H1 (cell line): ENCODE data around the gene SHANK1. TPM values are rescaled to one million over a fixed set of nuclear protein-coding genes. Genes with fewer than 3 reads are reported as not detected.
"Not testable (repeated sequence)": the region's sequence is repeated elsewhere in the genome, so short reads cannot be mapped to it uniquely, and the experiment has no call there.

Experiments
- CTCF ChIA-PET: fragments of 300-600 bp; sonication (Branson Sonifier 250); formaldehyde crosslinking; loops from one replicate; lab custom pipeline; 2021; ENCODE audit not compliant: partially characterized antibody; lab: Charles Lee
- POLR2A ChIA-PET: fragments of 300-600 bp; sonication (Branson Sonifier 250); formaldehyde crosslinking; loops from one replicate; lab custom pipeline; 2021; ENCODE audit warnings: inconsistent platforms; ENCODE audit not compliant: partially characterized antibody; lab: Charles Lee
- DNase-seq, 2 experiments: peaks; one replicate each; pipeline versions ENCODE4 v3.0.0 to v3.0.0-alpha.2; 2010 to 2022; ENCODE audit warnings: low spot score in 2 of 2, low read depth in 1 of 2, mixed read lengths in 1 of 2
- FAIRE-seq: peaks from 2 replicates; lab custom pipeline; 2011; peaks lifted over from hg19 to GRCh38; lab: Jason Lieb, UNC
- H2AFZ ChIP-seq: 2 replicates; pipeline ENCODE4 v1.8.1; 2012; ENCODE audit warnings: low read length, inconsistent platforms
- H2AK5ac ChIP-seq: 2 replicates; pipeline ENCODE4 v1.6.1; 2013; ENCODE audit warnings: low read depth, low read length
- H2BK120ac ChIP-seq: replicated peaks from 2 replicates; pipeline ENCODE3; 2013; ENCODE audit warnings: low read depth, low read length, inconsistent platforms
- H2BK12ac ChIP-seq: 2 replicates; pipeline ENCODE4 v1.6.1; 2013; ENCODE audit warnings: low read depth, low read length
- H2BK15ac ChIP-seq: 2 replicates; pipeline ENCODE4 v1.6.1; 2013; ENCODE audit warnings: low read length
- H2BK20ac ChIP-seq: 2 replicates; pipeline ENCODE4 v1.6.1; 2013; ENCODE audit warnings: low read length
- H2BK5ac ChIP-seq: 2 replicates; pipeline ENCODE4 v1.6.1; 2013; ENCODE audit warnings: low read depth, low read length
- H3K14ac ChIP-seq: 2 replicates; pipeline ENCODE4 v1.6.1; 2013; ENCODE audit warnings: inconsistent platforms; ENCODE audit not compliant: insufficient read length
- H3K18ac ChIP-seq: 2 replicates; pipeline ENCODE4 v1.6.1; 2013; ENCODE audit warnings: low read length; ENCODE audit errors: extremely low read depth
- H3K23ac ChIP-seq: 2 replicates; pipeline ENCODE4 v1.6.1; 2013; ENCODE audit warnings: inconsistent platforms; ENCODE audit not compliant: insufficient read length
- H3K23me2 ChIP-seq: 2 replicates; pipeline ENCODE4 v1.6.1; 2013; ENCODE audit warnings: low read depth, low read length
- H3K27ac ChIP-seq: 2 replicates; pipeline ENCODE4 v1.6.1; 2011; ENCODE audit warnings: low read depth, low read length, inconsistent platforms
- H3K27me3 ChIP-seq, 4 experiments: replicated peaks in 1 of 4; 1 replicate in 1 of 4; 2 replicates in 3 of 4; pipeline versions ENCODE4 v1.6.1 to v1.8.1; 2011 to 2013; ENCODE audit warnings: low read length in 3 of 4, mild to moderate bottlenecking in 3 of 4, inconsistent platforms in 2 of 4, mixed read lengths in 2 of 4, moderate library complexity in 1 of 4; ENCODE audit not compliant: control insufficient read depth in 3 of 4, insufficient read depth in 3 of 4; ENCODE audit errors: extremely low read depth in 1 of 4
- H3K36me3 ChIP-seq, 4 experiments: 2 replicates each; pipeline versions ENCODE4 v1.6.1 to v1.8.1; 2011 to 2013; ENCODE audit warnings: mild to moderate bottlenecking in 4 of 4, low read length in 3 of 4, moderate library complexity in 2 of 4, control low read depth in 1 of 4, inconsistent platforms in 1 of 4; ENCODE audit not compliant: insufficient read depth in 4 of 4, control insufficient read depth in 2 of 4
- H3K4ac ChIP-seq: replicated peaks from 2 replicates; pipeline ENCODE3; 2013; ENCODE audit warnings: low read length, low read depth, mixed read lengths, inconsistent platforms; ENCODE audit not compliant: insufficient read length
- H3K4me1 ChIP-seq, 4 experiments: replicated peaks in 1 of 4; 1 replicate in 1 of 4; 2 replicates in 3 of 4; pipeline versions ENCODE4 v1.6.1 to v1.8.1; 2011 to 2013; ENCODE audit warnings: low read length in 3 of 4, inconsistent platforms in 2 of 4, mixed read lengths in 1 of 4; ENCODE audit not compliant: insufficient read depth in 4 of 4, control insufficient read depth in 3 of 4
- H3K4me2 ChIP-seq, 2 experiments: 2 replicates each; pipeline versions ENCODE4 v1.6.1 to v1.8.1; 2011 to 2013; ENCODE audit warnings: low read depth in 2 of 2, low read length in 2 of 2, control low read depth in 1 of 2, inconsistent platforms in 1 of 2, mild to moderate bottlenecking in 1 of 2; ENCODE audit not compliant: insufficient read depth in 1 of 2
- H3K4me3 ChIP-seq, 4 experiments: fragments of 200-600, 300-600 bp in 1 of 4; sonication (generic), shearing (Covaris generic), sonication (Bioruptor Twin) in 1 of 4; 2 replicates each; pipeline versions ENCODE4 v1.5.1 to v1.8.1; 2011 to 2016; ENCODE audit warnings: low read length in 4 of 4, low read depth in 3 of 4, control low read depth in 2 of 4, inconsistent platforms in 2 of 4, mild to moderate bottlenecking in 2 of 4, mixed read lengths in 1 of 4, moderate library complexity in 1 of 4; ENCODE audit not compliant: insufficient read depth in 2 of 4; ENCODE audit errors: extremely low read depth in 1 of 4
- H3K56ac ChIP-seq: replicated peaks from 2 replicates; pipeline ENCODE3; 2013; ENCODE audit warnings: low read depth, mild to moderate bottlenecking, mixed read lengths, low read length, inconsistent platforms; ENCODE audit not compliant: insufficient read length
- H3K79me1 ChIP-seq: 2 replicates; pipeline ENCODE4 v1.6.1; 2013; ENCODE audit warnings: low read depth, low read length, control low read depth
- H3K79me2 ChIP-seq, 2 experiments: 2 replicates each; pipeline versions ENCODE4 v1.6.1 to v1.8.1; 2012 to 2013; ENCODE audit warnings: low read length in 2 of 2, mild to moderate bottlenecking in 2 of 2, inconsistent platforms in 1 of 2; ENCODE audit not compliant: insufficient read depth in 2 of 2, control insufficient read depth in 1 of 2
- H3K9ac ChIP-seq, 4 experiments: replicated peaks in 1 of 4; 1 replicate in 1 of 4; 2 replicates in 3 of 4; pipeline versions ENCODE4 v1.6.1 to v1.8.1; 2011 to 2013; ENCODE audit warnings: low read depth in 3 of 4, low read length in 3 of 4, control low read depth in 2 of 4, mild to moderate bottlenecking in 2 of 4, moderate library complexity in 2 of 4, inconsistent platforms in 1 of 4; ENCODE audit errors: extremely low read depth in 1 of 4
- H3K9me3 ChIP-seq, 2 experiments: 2 replicates each; pipeline versions ENCODE4 v1.6.1 to v1.8.1; 2012 to 2013; ENCODE audit warnings: mild to moderate bottlenecking in 2 of 2, moderate library complexity in 2 of 2, control low read depth in 1 of 2, inconsistent platforms in 1 of 2, low read depth in 1 of 2, low read length in 1 of 2, mixed read lengths in 1 of 2; ENCODE audit not compliant: insufficient read depth in 2 of 2
- H4K20me1 ChIP-seq, 2 experiments: replicated peaks in 1 of 2; 2 replicates each; pipeline versions ENCODE3 to v1.8.1; 2011 to 2013; ENCODE audit warnings: inconsistent platforms in 2 of 2, low read length in 2 of 2, mild to moderate bottlenecking in 1 of 2; ENCODE audit not compliant: insufficient read depth in 2 of 2, control insufficient read depth in 1 of 2
- H4K5ac ChIP-seq: 2 replicates; pipeline ENCODE4 v1.6.1; 2013; ENCODE audit warnings: low read length, low read depth, mixed read lengths, inconsistent platforms; ENCODE audit not compliant: insufficient read length
- H4K8ac ChIP-seq: 2 replicates; pipeline ENCODE4 v1.8.0; 2013; ENCODE audit warnings: mild to moderate bottlenecking, moderate library complexity, low read length, inconsistent platforms; ENCODE audit not compliant: insufficient read depth; ENCODE audit errors: extremely low read depth
- H4K91ac ChIP-seq: replicated peaks from 2 replicates; pipeline ENCODE3; 2013; ENCODE audit warnings: low read length, mixed read lengths, inconsistent platforms; ENCODE audit not compliant: insufficient read length
- WGBS, 2 experiments: shearing (Covaris generic) in 1 of 2; methylation state at CpG; one replicate each; pipeline versions ENCODE4 v1.1.6 to v1.1.7; 2013 to 2015; ENCODE audit warnings: low lambda C conversion rate in 2 of 2, mixed read lengths in 2 of 2, inconsistent platforms in 1 of 2, low coverage in 1 of 2, missing lambda C conversion rate in 1 of 2; ENCODE audit not compliant: insufficient replicate concordance in 2 of 2, insufficient coverage in 1 of 2, insufficient read length in 1 of 2; ENCODE audit errors: extremely low coverage in 1 of 2, missing lambda C conversion rate in 1 of 2; 5-methylcytosine and 5-hydroxymethylcytosine counted together
- polyA plus RNA-seq, 7 experiments: library from polyadenylated mRNA; depleted of rRNA in 3 of 7; stranded (reverse) in 5 of 7; unstranded in 2 of 7; fragments of >200 nt in 5 of 7; fragments of 200-250 nt in 2 of 7; gene quantifications; 1 replicate in 5 of 7; 2 replicates in 1 of 7; 4 replicates in 1 of 7; pipeline versions ENCODE4 v1.2.1 to v1.2.3, GENCODE V29; 2011 to 2013; ENCODE audit warnings: missing spikeins in 2 of 7, mixed read lengths in 2 of 7
- total RNA-seq: library from RNA; stranded (reverse); fragmentation: NEBNext Ultra II Directional; extraction: Animal tissue kit (Norgen Biotek cat#: 25700); gene quantifications from 2 replicates; pipeline ENCODE4 v1.2.1, GENCODE V29; 2021

The SHANK1 gene
- total and polyA plus RNA-seq, 2 of the 8 experiments (the other 6 are each of a cell fraction or from before 2014, with no cell fraction given) = 1.1 to 3.7 TPM

DNA sequence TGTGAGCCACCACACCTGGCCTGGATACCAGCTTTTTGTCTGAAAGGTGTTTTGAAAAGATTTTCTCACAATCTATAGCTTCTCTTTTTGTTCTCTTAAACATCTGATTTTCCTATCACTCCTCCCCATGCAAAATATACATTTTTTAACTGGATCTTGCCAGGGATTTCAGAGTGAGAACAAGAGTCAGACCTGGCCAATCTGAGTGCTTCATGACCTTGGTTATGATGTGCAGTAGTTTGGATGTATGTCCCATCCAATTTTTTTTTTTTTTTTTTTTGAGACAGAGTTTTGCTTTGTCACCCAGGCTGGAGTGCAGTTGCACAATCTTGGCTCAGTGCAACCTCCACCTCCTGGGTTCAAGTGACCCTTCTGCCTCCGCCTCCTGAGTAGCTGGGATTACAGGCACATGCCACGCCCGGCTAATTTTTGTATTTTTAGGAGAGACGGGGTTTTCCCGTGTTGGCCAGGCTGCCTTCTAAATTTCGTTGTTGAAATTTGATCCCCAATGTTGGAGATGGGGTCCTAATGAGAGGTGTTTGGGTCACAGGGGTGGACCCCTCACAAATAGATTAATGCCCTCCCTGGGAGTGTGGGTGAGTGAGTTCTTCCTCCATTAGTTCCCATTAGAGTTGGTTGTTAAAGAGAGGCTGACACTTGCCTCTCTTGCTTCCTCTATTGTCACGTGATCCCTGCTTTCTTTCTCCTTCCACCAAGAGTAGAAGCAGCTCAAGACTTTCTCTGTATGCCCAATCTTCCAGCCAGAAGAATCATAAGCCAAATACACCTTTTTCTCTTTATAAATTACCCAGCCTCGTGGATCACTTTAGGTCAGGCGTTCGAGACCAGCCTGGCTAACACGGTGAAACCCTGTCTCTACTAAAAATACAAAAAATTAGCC, 106.8 kb downstream of the SHANK1 start:
- H2BK120ac ChIP-seq, H3K79me1 ChIP-seq, H3K27ac ChIP-seq, H4K5ac ChIP-seq, DNase-seq, H3K23ac ChIP-seq, H2AK5ac ChIP-seq, H3K56ac ChIP-seq, H3K79me2 ChIP-seq, H3K4me2 ChIP-seq, H3K14ac ChIP-seq, H3K36me3 ChIP-seq, H4K91ac ChIP-seq, H2BK15ac ChIP-seq, POLR2A ChIA-PET, FAIRE-seq, H2BK5ac ChIP-seq, H3K4ac ChIP-seq, H3K4me3 ChIP-seq, H4K20me1 ChIP-seq, H4K8ac ChIP-seq, H3K27me3 ChIP-seq, H3K9ac ChIP-seq, H2AFZ ChIP-seq, H2BK20ac ChIP-seq, H3K4me1 ChIP-seq, H3K9me3 ChIP-seq, H3K18ac ChIP-seq, H2BK12ac ChIP-seq, H3K23me2 ChIP-seq: not testable (repeated sequence)
- CTCF ChIA-PET = interaction anchor here (1.1 kb wide), 2 partner anchors 75 to 94 kb away, joined by 3 read pairs; no protein-coding TSS in a partner anchor
- WGBS, 2 experiments = 89% methylated on average over 11 of the region's 11 CpGs; no CpG with 5 or more reads in 1 of the 2 experiments

Other genes starting within 250 kb of the SHANK1 start
- 103 and 105 TPM in 2 replicates for gene EMC10, start 243.3 kb downstream of the SHANK1 start, total RNA-seq
- 77.6 and 107 TPM in 2 replicates for gene EMC10, start 243.3 kb downstream of the SHANK1 start, polyA plus RNA-seq (2011; rRNA removed)
- 8.1 and 9.1 TPM in 2 replicates for gene GARIN5A, start 243.0 kb downstream of the SHANK1 start, total RNA-seq
- gene GARIN5A, start 243.0 kb downstream of the SHANK1 start, polyA plus RNA-seq (2011; rRNA removed) = 18.5 and 31.5 TPM in 2 replicates
- gene JOSD2, start 208.6 kb downstream of the SHANK1 start, total RNA-seq = 1.9 and 3.6 TPM in 2 replicates
- 5.6 and 6.6 TPM in 2 replicates for gene JOSD2, start 208.6 kb downstream of the SHANK1 start, polyA plus RNA-seq (2011; rRNA removed)
- gene ASPDH, start 205.9 kb downstream of the SHANK1 start, total RNA-seq = not detected in 2 replicates
- gene ASPDH, start 205.9 kb downstream of the SHANK1 start, polyA plus RNA-seq (2011; rRNA removed) = not detected in 2 replicates
- gene LRRC4B, start 151.4 kb downstream of the SHANK1 start, total RNA-seq = 11.5 and 13.4 TPM in 2 replicates
- gene LRRC4B, start 151.4 kb downstream of the SHANK1 start, polyA plus RNA-seq (2011; rRNA removed) = 20.8 and 21.2 TPM in 2 replicates
- gene SYT3, start 79.9 kb downstream of the SHANK1 start, total RNA-seq = 13.9 and 17.3 TPM in 2 replicates
- gene SYT3, start 79.9 kb downstream of the SHANK1 start, polyA plus RNA-seq (2011; rRNA removed) = 6.7 and 12.7 TPM in 2 replicates
- 11.7 and 14.2 TPM in 2 replicates for gene C19orf81, start 70.4 kb downstream of the SHANK1 start, total RNA-seq
- 13.0 and 22.0 TPM in 2 replicates for gene C19orf81, start 70.4 kb downstream of the SHANK1 start, polyA plus RNA-seq (2011; rRNA removed)
- 4.3 and 5.2 TPM in 2 replicates for gene CLEC11A, start 3.6 kb upstream of the SHANK1 start, total RNA-seq
- 17.4 and 22.5 TPM in 2 replicates for gene CLEC11A, start 3.6 kb upstream of the SHANK1 start, polyA plus RNA-seq (2011; rRNA removed)
- gene GPR32, start 50.7 kb upstream of the SHANK1 start, total RNA-seq = not detected in 2 replicates
- not detected in 2 replicates for gene GPR32, start 50.7 kb upstream of the SHANK1 start, polyA plus RNA-seq (2011; rRNA removed)
- gene ACP4, start 70.6 kb upstream of the SHANK1 start, total RNA-seq = not detected in 2 replicates
- not detected in 2 replicates for gene ACP4, start 70.6 kb upstream of the SHANK1 start, polyA plus RNA-seq (2011; rRNA removed)
- 3.4 and 4.8 TPM in 2 replicates for gene KLK1, start 104.0 kb upstream of the SHANK1 start, total RNA-seq
- gene KLK1, start 104.0 kb upstream of the SHANK1 start, polyA plus RNA-seq (2011; rRNA removed) = 4.0 and 5.8 TPM in 2 replicates
- not detected in 2 replicates for gene KLK15, start 113.8 kb upstream of the SHANK1 start, total RNA-seq
- not detected in 2 replicates for gene KLK15, start 113.8 kb upstream of the SHANK1 start, polyA plus RNA-seq (2011; rRNA removed)
- gene KLK3, start 135.1 kb upstream of the SHANK1 start, total RNA-seq = not detected in 2 replicates
- gene KLK3, start 135.1 kb upstream of the SHANK1 start, polyA plus RNA-seq (2011; rRNA removed) = 0.08 and 0.25 TPM in 2 replicates
- gene KLK2, start 153.6 kb upstream of the SHANK1 start, total RNA-seq = not detected in 2 replicates
- gene KLK2, start 153.6 kb upstream of the SHANK1 start, polyA plus RNA-seq (2011; rRNA removed) = 0.20 and 0.36 TPM in 2 replicates
- gene KLK4, start 191.6 kb upstream of the SHANK1 start, total RNA-seq = 1.3 TPM in 1 of 2 replicates, not detected in the other
- 0.44 and 6.8 TPM in 2 replicates for gene KLK4, start 191.6 kb upstream of the SHANK1 start, polyA plus RNA-seq (2011; rRNA removed)
- 0.55 and 0.76 TPM in 2 replicates for gene KLK5, start 233.2 kb upstream of the SHANK1 start, total RNA-seq
- gene KLK5, start 233.2 kb upstream of the SHANK1 start, polyA plus RNA-seq (2011; rRNA removed) = 1.7 and 2.0 TPM in 2 replicates
- gene KLK6, start 249.8 kb upstream of the SHANK1 start, total RNA-seq = 0.55 and 0.69 TPM in 2 replicates
- gene KLK6, start 249.8 kb upstream of the SHANK1 start, polyA plus RNA-seq (2011; rRNA removed) = 2.6 and 3.2 TPM in 2 replicates